ENCODE measurements around the gene HAVCR2. TPM values are rescaled to one million over a fixed set of nuclear protein-coding genes. Genes with fewer than 3 reads are reported as not detected.
A peak's percentile ranks its signal among the peaks of the same experiment; 100 is the strongest.

Gene HAVCR2
- total and polyA plus RNA-seq, 10 of the 15 experiments (the other 5 are each of a cell fraction or from before 2014, with no cell fraction given), result 5.2 to 7.5 (median 6.9) TPM

GRCh38 chr5:157106630-157107461 lies 2.0 kb downstream of the HAVCR2 start:
- intact Hi-C loops (cut with micrococcal nuclease; ENCODE audit: unreplicated experiment) (no loop called here), in situ Hi-C loops (cut with MboI) (no loop called here)
- H3K79me2 ChIP-seq (ENCODE audit: control insufficient read depth, insufficient read depth, low read length), result no peaks in the 10 kb centered on the region; the same call in none of the 2 replicates
- SMC1A ChIA-PET (ENCODE audit: uncharacterized antibody, unreplicated experiment), result interaction anchor here (0.6 to 1.2 kb wide), 4 partner anchors 8 to 10 kb away, joined by 3 to 4 read pairs (median 3); no protein-coding TSS in a partner anchor
- no TSS peak for BruUV-seq (replicated peaks)
- H2AFZ ChIP-seq (ENCODE audit: control insufficient read depth, low read depth, low read length), result peak overlapping the region; percentile 29
- peaks cover 12% of the 10 kb centered on the region for H3K4me1 ChIP-seq (ENCODE audit: control insufficient read depth, insufficient read depth, low read length)
- FAIRE-seq (no peak), ATAC-seq (peak; percentile 33), DNase-seq (ENCODE audit: low read depth, low spot score) (peak; percentile 15)
- POLR2A ChIA-PET, result no interaction called here
- CTCF ChIA-PET, result interaction anchor here (1.4 kb wide), 1 partner anchor 9 kb away, joined by 3 read pairs; no protein-coding TSS in a partner anchor
- no peaks in the 10 kb centered on the region for H3K9me3 ChIP-seq (replicated peaks; ENCODE audit: control insufficient read depth, insufficient read depth, low read length)
- H3K9ac ChIP-seq (ENCODE audit: control insufficient read depth, insufficient read depth, low read length), result no peak overlapping the region; the same call in 1 of the 2 replicates
- 74% methylated on average over 14 of the region's 14 CpGs for WGBS (ENCODE audit: insufficient coverage, insufficient replicate concordance, low lambda C conversion rate, missing lambda C conversion rate)
- peak overlapping the region; percentile 39 for H3K4me2 ChIP-seq (ENCODE audit: control insufficient read depth, insufficient read depth)
- no peaks in the 10 kb centered on the region for H3K27me3 ChIP-seq (replicated peaks in 1 of 2; ENCODE audit: control insufficient read depth in 2 of 2, insufficient read depth in 2 of 2, low read length in 1 of 2)
- H4K20me1 ChIP-seq (ENCODE audit: control insufficient read depth, insufficient read depth), result no peaks in the 10 kb centered on the region
- no peak overlapping the region; the same call in 1 of the 2 replicates for H3K4me3 ChIP-seq
- RAD21 ChIA-PET (ENCODE audit: unreplicated experiment), result interaction anchor here (2.0 kb wide), 1 partner anchor 10 kb away, joined by 8 read pairs; no protein-coding TSS in a partner anchor
- H3K36me3 ChIP-seq (ENCODE audit: control insufficient read depth in 2 of 2, insufficient read depth in 2 of 2, low read length in 1 of 2), result no peaks in the 10 kb centered on the region
- H3K27ac ChIP-seq (ENCODE audit: control insufficient read depth, insufficient read depth), result 0 out of 2 replicates have a peak overlapping the region, but pooled peaks have one; percentile 22
- TF ChIP-seq USF1 (IDR thresholded peaks at IDR 0.05; ENCODE audit: borderline replicate concordance, extremely low read length, insufficient read depth, low read depth, low read length), result no peak
- TF ChIP-seq BCLAF1 (IDR thresholded peaks at IDR 0.05), result no peak
- TF ChIP-seq NFYB (IDR thresholded peaks at IDR 0.05; ENCODE audit: insufficient read depth, low read depth, low read length), result no peak
- no peak for TF ChIP-seq MYC (IDR thresholded peaks at IDR 0.05; ENCODE audit: insufficient read depth, insufficient read length, insufficient replicate concordance, low read length, severe bottlenecking)
- no peak for TF ChIP-seq TBL1XR1 (IDR thresholded peaks at IDR 0.05; ENCODE audit: low read depth, low read length)
- no peak for TF ChIP-seq REST (IDR thresholded peaks at IDR 0.05; ENCODE audit: low read depth, low read length)
- no peak for TF ChIP-seq DPF2 (IDR thresholded peaks at IDR 0.05)
- no peak for TF ChIP-seq HDAC6 (IDR thresholded peaks at IDR 0.05; ENCODE audit: unreplicated experiment)
- TF ChIP-seq BACH1 (IDR thresholded peaks at IDR 0.05; ENCODE audit: borderline replicate concordance), result no peak
- no peak for TF ChIP-seq CBX3 (IDR thresholded peaks at IDR 0.05; ENCODE audit: borderline replicate concordance, low read depth)
- TF ChIP-seq ATF7 (IDR thresholded peaks at IDR 0.05; ENCODE audit: low read depth), result no peak
- TF ChIP-seq, protein P1, sequence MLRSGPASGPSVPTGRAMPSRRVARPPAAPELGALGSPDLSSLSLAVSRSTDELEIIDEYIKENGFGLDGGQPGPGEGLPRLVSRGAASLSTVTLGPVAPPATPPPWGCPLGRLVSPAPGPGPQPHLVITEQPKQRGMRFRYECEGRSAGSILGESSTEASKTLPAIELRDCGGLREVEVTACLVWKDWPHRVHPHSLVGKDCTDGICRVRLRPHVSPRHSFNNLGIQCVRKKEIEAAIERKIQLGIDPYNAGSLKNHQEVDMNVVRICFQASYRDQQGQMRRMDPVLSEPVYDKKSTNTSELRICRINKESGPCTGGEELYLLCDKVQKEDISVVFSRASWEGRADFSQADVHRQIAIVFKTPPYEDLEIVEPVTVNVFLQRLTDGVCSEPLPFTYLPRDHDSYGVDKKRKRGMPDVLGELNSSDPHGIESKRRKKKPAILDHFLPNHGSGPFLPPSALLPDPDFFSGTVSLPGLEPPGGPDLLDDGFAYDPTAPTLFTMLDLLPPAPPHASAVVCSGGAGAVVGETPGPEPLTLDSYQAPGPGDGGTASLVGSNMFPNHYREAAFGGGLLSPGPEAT (IDR thresholded peaks at IDR 0.05; ENCODE audit: low read depth), result no peak
- TF ChIP-seq RFX5 (IDR thresholded peaks at IDR 0.05; ENCODE audit: low read depth, low read length), result no peak

All from GM12878 (cell line).